Astrocyte (in vitro differentiated cells and primary cell): ENCODE data around the gene SMARCA4.

ENCODE experiments used
- EZH2 ChIP-seq: IDR thresholded peaks from 2 replicates; pipeline ENCODE4 v1.6.1; 2012; ENCODE audit warnings: mild to moderate bottlenecking, low read length, inconsistent platforms; ENCODE audit not compliant: insufficient read depth
- TF ChIP-seq, protein P1 (sequence below): IDR thresholded peaks from 2 replicates; pipeline ENCODE4 v1.5.1; 2011; ENCODE audit warnings: low read depth, mild to moderate bottlenecking, inconsistent platforms, low read length, moderate library complexity; ENCODE audit not compliant: insufficient read depth

GRCh38 chr19:10923260-10924112 lies 37.3 kb upstream of the SMARCA4 start:
- TF ChIP-seq, protein P1, sequence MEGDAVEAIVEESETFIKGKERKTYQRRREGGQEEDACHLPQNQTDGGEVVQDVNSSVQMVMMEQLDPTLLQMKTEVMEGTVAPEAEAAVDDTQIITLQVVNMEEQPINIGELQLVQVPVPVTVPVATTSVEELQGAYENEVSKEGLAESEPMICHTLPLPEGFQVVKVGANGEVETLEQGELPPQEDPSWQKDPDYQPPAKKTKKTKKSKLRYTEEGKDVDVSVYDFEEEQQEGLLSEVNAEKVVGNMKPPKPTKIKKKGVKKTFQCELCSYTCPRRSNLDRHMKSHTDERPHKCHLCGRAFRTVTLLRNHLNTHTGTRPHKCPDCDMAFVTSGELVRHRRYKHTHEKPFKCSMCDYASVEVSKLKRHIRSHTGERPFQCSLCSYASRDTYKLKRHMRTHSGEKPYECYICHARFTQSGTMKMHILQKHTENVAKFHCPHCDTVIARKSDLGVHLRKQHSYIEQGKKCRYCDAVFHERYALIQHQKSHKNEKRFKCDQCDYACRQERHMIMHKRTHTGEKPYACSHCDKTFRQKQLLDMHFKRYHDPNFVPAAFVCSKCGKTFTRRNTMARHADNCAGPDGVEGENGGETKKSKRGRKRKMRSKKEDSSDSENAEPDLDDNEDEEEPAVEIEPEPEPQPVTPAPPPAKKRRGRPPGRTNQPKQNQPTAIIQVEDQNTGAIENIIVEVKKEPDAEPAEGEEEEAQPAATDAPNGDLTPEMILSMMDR, result no peak
- no peak for TF ChIP-seq EZH2
